Calu3 (cell line): ENCODE measurements around the gene METTL27. TPM values are rescaled to one million over a fixed set of nuclear protein-coding genes. Genes with fewer than 3 reads are reported as not detected.

Source experiments
- Bru-seq: library from RNA; stranded (reverse); fragments of 400-500 nt; gene quantifications from one replicate; lab custom pipeline; 2021; lab: Mats Ljungman, UMichigan
- BruChase-seq, 2 experiments: library from RNA; stranded (reverse); fragments of 400-500 nt; gene quantifications; one replicate each; lab custom pipeline; 2021; lab: Mats Ljungman, UMichigan
- BruUV-seq: library from RNA; stranded (reverse); fragments of 400-500 nt; replicated peaks from 2 replicates; lab custom pipeline; 2021; lab: Mats Ljungman, UMichigan
- CTCF ChIA-PET: fragments of 300-600 bp; sonication (Branson Sonifier 250); formaldehyde crosslinking; loops from one replicate; lab custom pipeline; 2022; ENCODE audit warnings: antibody characterized with exemption; lab: Charles Lee
- DNase-seq: peaks from one replicate; pipeline ENCODE4 v3.0.0; 2022
- H3K27ac Mint-ChIP-seq: one replicate; pipeline ENCODE4 v1.8.0; 2022; ENCODE audit warnings: mixed read lengths; ENCODE audit not compliant: unreplicated experiment
- H3K27me3 Mint-ChIP-seq: one replicate; pipeline ENCODE4 v1.8.0; 2022; ENCODE audit warnings: mixed read lengths; ENCODE audit not compliant: unreplicated experiment
- H3K36me3 Mint-ChIP-seq: one replicate; pipeline ENCODE4 v1.8.0; 2022; ENCODE audit warnings: mild to moderate bottlenecking, moderate library complexity, mixed read lengths; ENCODE audit not compliant: insufficient read depth, unreplicated experiment
- H3K4me1 Mint-ChIP-seq: one replicate; pipeline ENCODE4 v1.8.0; 2022; ENCODE audit warnings: mild to moderate bottlenecking, low read depth, mixed read lengths; ENCODE audit not compliant: unreplicated experiment
- H3K4me3 Mint-ChIP-seq: one replicate; pipeline ENCODE4 v1.8.0; 2022; ENCODE audit warnings: mild to moderate bottlenecking, low read depth, moderate library complexity, mixed read lengths; ENCODE audit not compliant: unreplicated experiment
- H3K9me3 Mint-ChIP-seq: one replicate; pipeline ENCODE4 v1.8.0; 2022; ENCODE audit warnings: low read depth, mixed read lengths; ENCODE audit not compliant: unreplicated experiment
- intact Hi-C: fragments of 100-400 bp; cut with micrococcal nuclease; formaldehyde crosslinking; loops from one replicate; pipeline ENCODE4 v1.10.0; 2022; ENCODE audit not compliant: unreplicated experiment
- long read RNA-seq: library from polyadenylated mRNA; stranded (forward); transcript quantifications from one replicate; pipeline ENCODE4 v2.0.0, GENCODE V29; 2022
- total RNA-seq: library from RNA; stranded (reverse); gene quantifications from 2 replicates; pipeline ENCODE4 v1.2.3, GENCODE V29; 2022
- TF ChIP-seq, protein P1 (sequence below): fragments of 200-600 bp; IDR thresholded peaks from one replicate; pipeline ENCODE4 v1.8.0; 2022; ENCODE audit warnings: antibody characterized with exemption; ENCODE audit not compliant: unreplicated experiment

Gene METTL27, protein sequence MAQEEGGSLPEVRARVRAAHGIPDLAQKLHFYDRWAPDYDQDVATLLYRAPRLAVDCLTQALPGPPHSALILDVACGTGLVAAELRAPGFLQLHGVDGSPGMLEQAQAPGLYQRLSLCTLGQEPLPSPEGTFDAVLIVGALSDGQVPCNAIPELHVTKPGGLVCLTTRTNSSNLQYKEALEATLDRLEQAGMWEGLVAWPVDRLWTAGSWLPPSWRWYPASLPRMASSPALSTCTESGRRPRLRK
- total RNA-seq (14.3 TPM in 2 replicates), Bru-seq, nascent RNA (percentile 53 among the genes with signal in this experiment), BruChase-seq, experiment 1, labeled RNA remaining after a 6-hour chase (percentile 51 among the genes with signal in this experiment), BruChase-seq, experiment 2, labeled RNA remaining after a 2-hour chase (percentile 49 among the genes with signal in this experiment)
- long read RNA-seq, partial matches to known transcripts: 0 of 6 reads
- long read RNA-seq, other reads (novel, unspliced or antisense): 5 of 6 reads

DNA sequence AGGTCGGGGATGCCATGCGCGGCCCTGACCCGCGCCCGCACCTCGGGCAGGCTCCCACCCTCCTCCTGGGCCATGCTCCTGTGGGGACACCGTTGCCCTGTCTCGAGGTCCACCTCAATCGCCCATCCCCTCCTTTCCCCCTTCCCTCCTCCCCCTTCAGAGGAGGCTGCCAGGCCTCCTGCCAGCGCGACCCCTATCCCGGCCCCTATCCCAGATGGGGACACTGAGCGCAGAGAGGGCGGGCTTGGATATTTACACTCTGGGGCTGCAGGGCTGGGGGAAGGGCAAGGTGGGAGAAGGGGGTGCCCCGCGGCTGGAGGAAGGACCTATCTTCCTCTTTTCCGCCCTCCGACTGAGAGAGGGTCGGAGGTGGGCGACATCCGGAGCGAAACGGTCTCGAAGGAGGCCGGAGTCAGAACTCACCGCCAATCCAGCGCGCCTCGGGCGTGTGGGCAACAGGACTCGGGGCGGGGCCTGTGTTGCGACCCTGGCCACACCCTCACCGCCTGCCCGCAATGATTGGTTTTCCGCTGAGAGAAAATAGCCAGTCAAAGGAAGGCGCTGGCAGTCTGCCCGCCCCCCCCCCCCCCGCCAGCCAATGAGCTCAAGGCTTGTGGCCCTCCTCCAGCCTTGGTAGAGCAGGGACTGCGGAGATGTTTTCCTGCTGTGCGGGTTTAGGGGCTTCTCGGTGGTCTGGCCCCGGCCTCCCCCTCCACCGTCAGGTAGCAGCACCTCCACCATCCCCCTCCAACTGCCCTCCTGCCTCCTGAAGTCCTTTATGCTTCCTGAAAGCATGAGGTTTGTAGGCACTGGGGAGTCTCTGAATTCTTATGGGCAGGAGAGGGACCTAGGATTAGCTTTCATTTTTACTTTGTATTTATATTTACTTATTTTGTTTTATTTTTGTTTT, at the start of gene METTL27:
METTL27 (minus strand) TSS at position 450 of the 910 bp plus-strand sequence; CDS start at position 74, 376 bp downstream.
- CTCF ChIA-PET: interaction anchor here (0.6 to 1.3 kb wide), 7 partner anchors 8 to 591 kb away, joined by 3 to 7 read pairs (median 3); no protein-coding TSS in a partner anchor
- Mint-ChIP-seq H3K27me3 (no peaks in the 10 kb centered on the region), H3K36me3 (peaks cover 23% of the 10 kb centered on the region), H3K4me3 (peak within 1 kb of the TSS; percentile 79), H3K4me1 (peaks cover 9% of the 10 kb centered on the region), H3K9me3 (no peaks in the 10 kb centered on the region), H3K27ac (no peak within 1 kb of the TSS)
- TF ChIP-seq, protein P1, sequence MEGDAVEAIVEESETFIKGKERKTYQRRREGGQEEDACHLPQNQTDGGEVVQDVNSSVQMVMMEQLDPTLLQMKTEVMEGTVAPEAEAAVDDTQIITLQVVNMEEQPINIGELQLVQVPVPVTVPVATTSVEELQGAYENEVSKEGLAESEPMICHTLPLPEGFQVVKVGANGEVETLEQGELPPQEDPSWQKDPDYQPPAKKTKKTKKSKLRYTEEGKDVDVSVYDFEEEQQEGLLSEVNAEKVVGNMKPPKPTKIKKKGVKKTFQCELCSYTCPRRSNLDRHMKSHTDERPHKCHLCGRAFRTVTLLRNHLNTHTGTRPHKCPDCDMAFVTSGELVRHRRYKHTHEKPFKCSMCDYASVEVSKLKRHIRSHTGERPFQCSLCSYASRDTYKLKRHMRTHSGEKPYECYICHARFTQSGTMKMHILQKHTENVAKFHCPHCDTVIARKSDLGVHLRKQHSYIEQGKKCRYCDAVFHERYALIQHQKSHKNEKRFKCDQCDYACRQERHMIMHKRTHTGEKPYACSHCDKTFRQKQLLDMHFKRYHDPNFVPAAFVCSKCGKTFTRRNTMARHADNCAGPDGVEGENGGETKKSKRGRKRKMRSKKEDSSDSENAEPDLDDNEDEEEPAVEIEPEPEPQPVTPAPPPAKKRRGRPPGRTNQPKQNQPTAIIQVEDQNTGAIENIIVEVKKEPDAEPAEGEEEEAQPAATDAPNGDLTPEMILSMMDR: no peak
- BruUV-seq: TSS peak; percentile 55
- peak; percentile 89 for DNase-seq
- intact Hi-C loops: no loop called here

DNA sequence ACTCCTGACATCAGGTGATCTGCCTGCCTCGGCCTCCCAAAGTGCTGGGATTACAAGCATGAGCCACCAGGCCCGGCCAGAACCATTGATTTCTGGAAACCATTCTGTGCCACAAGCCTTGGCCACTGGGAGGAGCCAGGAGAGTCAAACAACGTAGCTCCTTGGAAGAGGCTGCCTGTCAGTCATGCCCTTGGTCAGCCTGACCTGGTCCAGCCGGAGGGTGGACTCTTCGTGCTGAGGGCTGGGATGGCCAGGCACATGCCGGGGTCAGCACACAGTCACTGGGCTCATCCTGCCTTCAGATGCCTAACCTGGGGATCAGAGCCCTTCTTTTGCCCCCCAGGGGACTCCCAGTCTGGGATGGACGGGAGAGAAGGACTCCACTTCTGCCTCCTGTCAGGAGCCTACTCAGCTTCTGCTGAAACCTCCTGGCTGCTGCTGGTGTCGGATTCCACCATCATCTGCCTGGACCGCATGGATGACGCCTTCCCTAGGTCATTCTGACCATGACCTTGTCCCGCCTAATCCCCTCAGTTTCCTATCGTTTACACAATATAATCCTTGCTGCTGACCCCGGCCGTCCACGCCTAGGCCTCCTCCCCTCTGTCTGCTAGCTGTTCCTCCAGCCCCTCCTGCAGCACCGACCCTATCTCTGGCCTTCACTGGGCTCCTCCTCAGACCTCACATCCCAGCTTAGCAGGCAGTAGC, 49.0 kb upstream of the METTL27 start:
- peaks cover 51% of the 10 kb centered on the region for H3K27me3 Mint-ChIP-seq
- peak; percentile 14 for DNase-seq
- H3K4me3 Mint-ChIP-seq: no peak overlapping the region
- peaks cover 2% of the 10 kb centered on the region for H3K9me3 Mint-ChIP-seq
- H3K4me1 Mint-ChIP-seq: no peaks in the 10 kb centered on the region
- CTCF ChIA-PET: no interaction called here
- H3K36me3 Mint-ChIP-seq: no peaks in the 10 kb centered on the region
- no TSS peak for BruUV-seq
- no peak overlapping the region for H3K27ac Mint-ChIP-seq
- TF ChIP-seq, protein P1: no peak
- intact Hi-C loops: no loop called here

DNA sequence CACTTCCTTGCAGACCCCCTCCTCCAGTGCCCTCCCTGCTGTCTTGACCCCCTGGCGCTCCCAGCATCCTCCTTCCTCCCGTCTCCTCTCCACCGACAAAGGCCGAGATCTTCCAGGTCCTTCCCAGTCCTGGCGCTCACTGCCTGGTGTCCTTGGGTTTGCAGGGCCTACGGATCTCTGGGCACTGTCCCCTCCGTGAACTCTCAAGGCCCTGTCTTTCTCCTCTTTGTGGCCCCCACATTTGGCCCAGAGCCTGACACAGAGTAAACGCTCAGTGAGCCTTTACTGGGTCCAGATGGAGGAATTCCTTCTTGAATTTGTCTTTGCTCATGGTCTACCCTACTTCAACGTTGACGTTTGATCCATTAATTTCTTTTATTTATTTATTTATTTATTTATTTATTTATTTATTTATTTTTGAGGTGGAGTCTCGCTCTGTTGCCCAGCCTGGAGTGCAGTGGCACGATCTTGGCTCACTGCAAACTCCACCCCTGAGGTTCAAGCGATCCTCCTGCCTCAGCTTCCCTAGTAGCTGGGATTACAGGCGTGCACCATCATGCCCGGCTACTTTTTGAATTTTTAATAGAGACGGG, 48.3 kb upstream of the METTL27 start:
- H3K4me3 Mint-ChIP-seq: no peak overlapping the region
- intact Hi-C loops: no loop called here
- no peaks in the 10 kb centered on the region for H3K36me3 Mint-ChIP-seq
- no peak overlapping the region for H3K27ac Mint-ChIP-seq
- H3K4me1 Mint-ChIP-seq: no peaks in the 10 kb centered on the region
- CTCF ChIA-PET: no interaction called here
- TF ChIP-seq, protein P1: no peak
- H3K27me3 Mint-ChIP-seq: peaks cover 58% of the 10 kb centered on the region
- no peaks in the 10 kb centered on the region for H3K9me3 Mint-ChIP-seq
- BruUV-seq: no TSS peak
- no peak for DNase-seq
